Astrocyte (in vitro differentiated cells and primary cell): Measurements from ENCODE around the gene CCR2. TPM values are rescaled to one million over a fixed set of nuclear protein-coding genes. Genes with fewer than 3 reads are reported as not detected.

Source experiments
- DNase-seq: peaks from one replicate; pipeline ENCODE4 v3.0.0-alpha.2; 2010; ENCODE audit warnings: low read depth
- FAIRE-seq: peaks from 2 replicates; lab custom pipeline; 2011; peaks lifted over from hg19 to GRCh38; lab: Jason Lieb, UNC
- H2AFZ ChIP-seq: 2 replicates; pipeline ENCODE4 v1.6.0; 2012; ENCODE audit warnings: low read depth, low read length, inconsistent platforms
- H3K27ac ChIP-seq: 2 replicates; pipeline ENCODE4 v1.5.1; 2011; ENCODE audit warnings: low read depth, low read length, inconsistent platforms
- H3K27me3 ChIP-seq: 2 replicates; pipeline ENCODE4 v1.6.0; 2011; ENCODE audit warnings: low read length, inconsistent platforms; ENCODE audit not compliant: insufficient read depth
- H3K36me3 ChIP-seq: 2 replicates; pipeline ENCODE4 v1.5.1; 2011; ENCODE audit warnings: low read length, inconsistent platforms; ENCODE audit not compliant: insufficient read depth
- H3K4me1 ChIP-seq: 2 replicates; pipeline ENCODE4 v1.5.1; 2011; ENCODE audit warnings: low read length, inconsistent platforms; ENCODE audit not compliant: insufficient read depth
- H3K4me2 ChIP-seq: 2 replicates; pipeline ENCODE4 v1.6.0; 2012; ENCODE audit warnings: low read length, inconsistent platforms
- H3K4me3 ChIP-seq: 2 replicates; pipeline ENCODE4 v1.5.1; 2011; ENCODE audit warnings: low read depth, mild to moderate bottlenecking, low read length, inconsistent platforms; ENCODE audit not compliant: insufficient read depth
- H3K79me2 ChIP-seq: 2 replicates; pipeline ENCODE4 v1.6.0; 2012; ENCODE audit warnings: mild to moderate bottlenecking, low read length, inconsistent platforms; ENCODE audit not compliant: insufficient read depth
- H3K9ac ChIP-seq: 2 replicates; pipeline ENCODE4 v1.6.0; 2012; ENCODE audit warnings: mild to moderate bottlenecking, low read length, inconsistent platforms
- H3K9me3 ChIP-seq: 2 replicates; pipeline ENCODE4 v1.5.1; 2012; ENCODE audit warnings: low read depth, mild to moderate bottlenecking, low read length, inconsistent platforms; ENCODE audit not compliant: insufficient read depth
- H4K20me1 ChIP-seq: 2 replicates; pipeline ENCODE4 v1.6.0; 2012; ENCODE audit warnings: low read length, inconsistent platforms; ENCODE audit not compliant: insufficient read depth
- H3K27ac Mint-ChIP-seq: one replicate; pipeline ENCODE4 v1.8.0; 2021; ENCODE audit warnings: mild to moderate bottlenecking, mixed read lengths; ENCODE audit not compliant: unreplicated experiment
- H3K27me3 Mint-ChIP-seq: one replicate; pipeline ENCODE4 v1.8.0; 2021; ENCODE audit warnings: low read depth, mixed read lengths; ENCODE audit not compliant: unreplicated experiment
- H3K36me3 Mint-ChIP-seq: one replicate; pipeline ENCODE4 v1.8.0; 2021; ENCODE audit warnings: low read depth, mixed read lengths; ENCODE audit not compliant: unreplicated experiment
- H3K4me1 Mint-ChIP-seq: one replicate; pipeline ENCODE4 v1.8.0; 2021; ENCODE audit warnings: low read depth, mixed read lengths; ENCODE audit not compliant: unreplicated experiment
- H3K4me3 Mint-ChIP-seq: one replicate; pipeline ENCODE4 v1.8.0; 2021; ENCODE audit warnings: mild to moderate bottlenecking, moderate library complexity, mixed read lengths; ENCODE audit not compliant: unreplicated experiment
- H3K9me3 Mint-ChIP-seq: one replicate; pipeline ENCODE4 v1.8.0; 2021; ENCODE audit warnings: mild to moderate bottlenecking, mixed read lengths; ENCODE audit not compliant: unreplicated experiment
- EZH2 ChIP-seq: IDR thresholded peaks from 2 replicates; pipeline ENCODE4 v1.6.1; 2012; ENCODE audit warnings: mild to moderate bottlenecking, low read length, inconsistent platforms; ENCODE audit not compliant: insufficient read depth
- total RNA-seq: library from RNA; stranded (reverse); gene quantifications from 2 replicates; pipeline ENCODE4 v1.2.1, GENCODE V29; 2021
- TF ChIP-seq, protein P1 (sequence below): IDR thresholded peaks from 2 replicates; pipeline ENCODE4 v1.5.1; 2011; ENCODE audit warnings: low read depth, mild to moderate bottlenecking, inconsistent platforms, low read length, moderate library complexity; ENCODE audit not compliant: insufficient read depth

Gene CCR2
- total RNA-seq, 1 donor from 2014 or later, result not detected

DNA sequence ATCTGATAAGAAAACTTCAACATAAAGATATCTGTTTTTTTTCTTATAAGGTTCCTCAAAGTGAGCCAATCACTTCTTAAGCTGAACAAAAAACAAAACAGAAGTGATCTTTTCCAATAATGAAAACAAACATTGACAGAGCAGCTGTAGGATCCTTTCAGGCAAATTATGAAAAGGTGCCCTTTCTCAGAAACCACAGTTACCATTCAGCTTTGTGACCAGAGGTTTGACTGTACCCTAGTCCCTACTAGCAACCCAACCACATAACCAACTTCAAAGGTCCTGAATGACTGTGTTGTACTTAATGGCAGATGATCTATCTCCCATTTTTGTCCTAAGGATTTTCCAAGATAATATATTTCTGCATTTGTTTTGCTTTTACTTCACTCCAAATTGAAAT is 39.4 kb upstream of the CCR2 start:
- no peaks in the 10 kb centered on the region for H3K36me3 ChIP-seq
- Mint-ChIP-seq H3K27me3 (no peaks in the 10 kb centered on the region), H3K4me3 (no peak overlapping the region), H3K27ac (no peak overlapping the region), H3K4me1 (no peaks in the 10 kb centered on the region), H3K36me3 (peaks cover 2% of the 10 kb centered on the region), H3K9me3 (peaks cover 10% of the 10 kb centered on the region)
- H3K27ac ChIP-seq, result no peak overlapping the region
- H3K9ac ChIP-seq, result no peak overlapping the region
- H3K79me2 ChIP-seq, result no peaks in the 10 kb centered on the region
- H2AFZ ChIP-seq, result no peak overlapping the region
- H3K4me1 ChIP-seq, result no peaks in the 10 kb centered on the region
- H4K20me1 ChIP-seq, result no peaks in the 10 kb centered on the region
- H3K27me3 ChIP-seq, result no peaks in the 10 kb centered on the region
- DNase-seq, result no peak
- no peak overlapping the region for H3K4me2 ChIP-seq
- no peaks in the 10 kb centered on the region for H3K9me3 ChIP-seq
- H3K4me3 ChIP-seq, result no peak overlapping the region
- TF ChIP-seq, protein P1, sequence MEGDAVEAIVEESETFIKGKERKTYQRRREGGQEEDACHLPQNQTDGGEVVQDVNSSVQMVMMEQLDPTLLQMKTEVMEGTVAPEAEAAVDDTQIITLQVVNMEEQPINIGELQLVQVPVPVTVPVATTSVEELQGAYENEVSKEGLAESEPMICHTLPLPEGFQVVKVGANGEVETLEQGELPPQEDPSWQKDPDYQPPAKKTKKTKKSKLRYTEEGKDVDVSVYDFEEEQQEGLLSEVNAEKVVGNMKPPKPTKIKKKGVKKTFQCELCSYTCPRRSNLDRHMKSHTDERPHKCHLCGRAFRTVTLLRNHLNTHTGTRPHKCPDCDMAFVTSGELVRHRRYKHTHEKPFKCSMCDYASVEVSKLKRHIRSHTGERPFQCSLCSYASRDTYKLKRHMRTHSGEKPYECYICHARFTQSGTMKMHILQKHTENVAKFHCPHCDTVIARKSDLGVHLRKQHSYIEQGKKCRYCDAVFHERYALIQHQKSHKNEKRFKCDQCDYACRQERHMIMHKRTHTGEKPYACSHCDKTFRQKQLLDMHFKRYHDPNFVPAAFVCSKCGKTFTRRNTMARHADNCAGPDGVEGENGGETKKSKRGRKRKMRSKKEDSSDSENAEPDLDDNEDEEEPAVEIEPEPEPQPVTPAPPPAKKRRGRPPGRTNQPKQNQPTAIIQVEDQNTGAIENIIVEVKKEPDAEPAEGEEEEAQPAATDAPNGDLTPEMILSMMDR, result no peak
- no peak for TF ChIP-seq EZH2
- FAIRE-seq, result no peak

DNA sequence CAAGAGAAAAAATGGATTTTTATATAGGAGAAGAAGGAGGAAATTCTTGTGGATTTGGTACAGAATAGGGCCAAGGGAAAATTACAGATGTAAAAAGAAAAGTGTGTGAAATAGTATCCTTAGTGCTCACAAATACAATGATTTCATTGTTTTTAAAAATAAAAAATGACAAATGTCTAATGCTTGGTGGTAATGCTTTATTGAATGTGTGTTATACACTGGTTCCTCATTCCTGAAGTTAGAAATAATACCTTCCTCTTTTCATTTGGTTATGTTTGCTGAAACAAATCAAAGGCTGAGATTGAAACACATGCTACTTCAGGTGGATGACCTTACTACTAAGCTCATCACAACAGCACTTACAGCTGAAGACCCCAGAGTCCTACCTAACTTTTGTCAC is 37.7 kb upstream of the CCR2 start:
- Histone ChIP-seq H2AFZ (no peak overlapping the region), H3K27ac (no peak overlapping the region), H3K9me3 (no peaks in the 10 kb centered on the region), H3K4me1 (no peaks in the 10 kb centered on the region), H3K4me2 (no peak overlapping the region), H3K27me3 (no peaks in the 10 kb centered on the region), H3K4me3 (no peak overlapping the region), H3K79me2 (no peaks in the 10 kb centered on the region), H4K20me1 (no peaks in the 10 kb centered on the region), H3K36me3 (no peaks in the 10 kb centered on the region), H3K9ac (no peak overlapping the region)
- Mint-ChIP-seq H3K4me1 (no peaks in the 10 kb centered on the region), H3K9me3 (peaks cover 10% of the 10 kb centered on the region), H3K36me3 (peaks cover 2% of the 10 kb centered on the region), H3K4me3 (no peak overlapping the region), H3K27ac (no peak overlapping the region), H3K27me3 (no peaks in the 10 kb centered on the region)
- TF ChIP-seq, protein P1, result no peak
- no peak for TF ChIP-seq EZH2
- no peak for FAIRE-seq
- DNase-seq, result no peak

DNA sequence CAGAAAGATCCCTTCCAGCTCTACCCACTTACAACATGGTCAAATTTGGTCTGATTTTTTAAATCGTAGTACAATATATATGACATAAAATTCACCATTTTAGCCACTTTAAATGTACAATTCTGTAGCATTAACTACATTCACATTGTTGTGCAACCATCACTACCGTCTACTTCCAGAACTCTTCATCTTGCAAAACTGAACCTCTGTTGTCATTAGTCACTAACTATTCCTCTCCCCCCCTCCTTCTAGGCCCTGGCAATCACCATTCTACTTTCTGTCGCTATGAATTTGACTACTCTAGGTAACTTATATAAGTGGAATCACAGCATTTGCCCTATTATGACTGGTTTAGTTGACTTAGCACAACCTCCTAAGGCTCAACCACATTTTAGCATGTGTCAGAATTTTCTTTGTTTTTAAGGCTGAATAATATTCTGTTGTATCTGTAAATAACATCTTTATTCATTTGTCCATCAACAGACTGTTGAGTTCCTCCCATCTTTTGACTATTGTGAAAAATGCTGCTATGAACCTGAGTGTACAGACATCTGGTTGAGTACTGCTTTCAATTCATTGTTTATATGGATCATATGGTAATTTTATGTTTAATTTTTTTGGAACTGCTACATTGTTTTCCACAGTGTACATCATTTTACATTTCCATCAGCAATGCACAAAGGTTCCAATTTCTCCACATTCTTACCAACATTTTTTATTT is 35.5 kb upstream of the CCR2 start:
- Mint-ChIP-seq H3K4me3 (no peak overlapping the region), H3K9me3 (peaks cover 7% of the 10 kb centered on the region), H3K27me3 (peaks cover 16% of the 10 kb centered on the region), H3K36me3 (no peaks in the 10 kb centered on the region), H3K4me1 (no peaks in the 10 kb centered on the region), H3K27ac (no peak overlapping the region)
- Histone ChIP-seq H3K4me2 (no peak overlapping the region), H3K4me1 (no peaks in the 10 kb centered on the region), H3K27me3 (no peaks in the 10 kb centered on the region), H3K9me3 (no peaks in the 10 kb centered on the region), H3K36me3 (no peaks in the 10 kb centered on the region), H4K20me1 (no peaks in the 10 kb centered on the region), H3K4me3 (no peak overlapping the region), H3K9ac (no peak overlapping the region), H3K27ac (no peak overlapping the region), H2AFZ (no peak overlapping the region), H3K79me2 (no peaks in the 10 kb centered on the region)
- DNase-seq (no peak), FAIRE-seq (no peak)
- no peak for TF ChIP-seq EZH2
- TF ChIP-seq, protein P1, result no peak
